SKM-1 treated with dmso at 0.1 percent for 144 hours (cell line): Measurements from ENCODE around the gene AGAP4.
"Not testable (repeated sequence)": the region's sequence is repeated elsewhere in the genome, so short reads cannot be mapped to it uniquely, and the experiment has no call there.

Experiments
- DNase-seq: peaks from one replicate; lab custom pipeline; 2025; ENCODE audit not compliant: unreplicated experiment; lab: John Stamatoyannopoulos, UW

The AGAP4 gene

GRCh38 chr10:45794761-45795160 is 52.5 kb downstream of the AGAP4 start:
- not testable (repeated sequence) for DNase-seq

- DNase-seq, result not testable (repeated sequence)
These were observed 56.4 kb downstream of the AGAP4 start for GRCh38 chr10:45790694-45791426.

GRCh38 chr10:45789991-45790390 is 57.3 kb downstream of the AGAP4 start:
- DNase-seq, result not testable (repeated sequence)

GRCh38 chr10:45787212-45787741 is 60.0 kb downstream of the AGAP4 start:
- DNase-seq, result not testable (repeated sequence)

DNA sequence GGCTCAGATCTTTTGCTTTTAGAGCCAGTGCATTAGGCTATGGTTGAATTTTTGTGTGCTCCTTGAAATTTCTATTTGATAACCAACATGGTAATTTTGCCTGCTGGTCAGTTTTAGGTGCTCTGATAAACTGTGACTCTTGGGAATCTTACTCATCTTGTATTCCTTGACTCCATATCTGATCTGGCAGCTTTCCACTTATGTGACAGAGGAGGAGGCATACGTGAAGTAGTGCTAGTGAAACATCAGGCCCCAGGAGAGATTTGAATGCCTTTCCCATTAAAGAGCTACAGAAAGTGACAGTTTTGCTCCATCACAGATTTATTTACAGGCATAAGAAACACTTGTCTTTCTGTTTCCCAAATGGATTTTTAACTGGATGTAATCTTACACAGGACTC is 61.1 kb downstream of the AGAP4 start:
- not testable (repeated sequence) for DNase-seq
